HG03280 (cell line): Measurements from ENCODE around the gene NIFK.
"Not testable (repeated sequence)": the region's sequence is repeated elsewhere in the genome, so short reads cannot be mapped to it uniquely, and the experiment has no call there.

Experiments used
- ATAC-seq: cut with Tn5 transposase; IDR thresholded peaks from one replicate; pipeline ENCODE4 v1.9.1; 2021; ENCODE audit warnings: mild to moderate bottlenecking, moderate library complexity; ENCODE audit not compliant: unreplicated experiment

Gene NIFK

GRCh38 chr2:121696410-121696930, 40.2 kb downstream of the NIFK start:
- ATAC-seq, result no peak

GRCh38 chr2:121695171-121695451, 41.6 kb downstream of the NIFK start:
- ATAC-seq, result no peak

GRCh38 chr2:121694398-121695170, 42.1 kb downstream of the NIFK start:
- no peak for ATAC-seq

- not testable (repeated sequence) for ATAC-seq
Observed at GRCh38 chr2:121690572-121690971, 46.1 kb downstream of the NIFK start.

- no peak for ATAC-seq
Observed at GRCh38 chr2:121690095-121690494, 46.6 kb downstream of the NIFK start.

GRCh38 chr2:121689356-121689755, 47.3 kb downstream of the NIFK start:
- no peak for ATAC-seq

GRCh38 chr2:121688820-121689219, 47.9 kb downstream of the NIFK start:
- no peak for ATAC-seq

GRCh38 chr2:121686902-121687301, 49.8 kb downstream of the NIFK start:
- ATAC-seq, result no peak

GRCh38 chr2:121686218-121686617, 50.5 kb downstream of the NIFK start:
- no peak for ATAC-seq

- ATAC-seq, result no peak
Observed at GRCh38 chr2:121682396-121683298, 54.0 kb downstream of the NIFK start.

- no peak for ATAC-seq
Observed at GRCh38 chr2:121677855-121678254, 58.8 kb downstream of the NIFK start.
